Measurements from ENCODE around the gene SMYD1. TPM values are rescaled to one million over a fixed set of nuclear protein-coding genes. Genes with fewer than 3 reads are reported as not detected.

SMYD1 gene
- total RNA-seq, 6 donors from 2014 or later = not detected

DNA sequence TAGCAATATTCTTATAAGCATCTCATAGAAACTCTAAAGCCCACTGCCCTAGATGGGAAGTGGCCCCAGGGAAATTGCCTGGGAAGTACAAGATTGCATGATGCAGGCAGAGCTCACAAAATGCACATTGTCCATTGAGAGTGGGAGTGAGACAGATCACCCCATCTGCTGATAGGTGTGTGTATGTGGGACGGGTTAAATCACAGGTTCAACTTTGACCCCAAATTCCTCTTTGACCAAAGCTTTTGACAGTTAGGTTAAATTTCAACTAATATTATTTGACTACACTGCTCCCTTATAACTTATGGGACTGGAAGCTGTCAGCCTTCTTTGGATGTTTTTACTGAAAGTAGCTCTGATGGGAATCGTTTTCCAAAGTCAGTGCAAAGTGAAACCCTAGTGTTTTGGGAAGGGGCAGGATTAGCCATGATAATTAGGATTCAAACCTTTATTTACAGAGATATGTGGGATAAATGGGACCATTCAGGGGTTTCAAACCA lies 71.6 kb downstream of the SMYD1 start:
- no peak for TF ChIP-seq POLR2AphosphoS5 (IDR thresholded peaks at IDR 0.05)
- TF ChIP-seq, protein P1, sequence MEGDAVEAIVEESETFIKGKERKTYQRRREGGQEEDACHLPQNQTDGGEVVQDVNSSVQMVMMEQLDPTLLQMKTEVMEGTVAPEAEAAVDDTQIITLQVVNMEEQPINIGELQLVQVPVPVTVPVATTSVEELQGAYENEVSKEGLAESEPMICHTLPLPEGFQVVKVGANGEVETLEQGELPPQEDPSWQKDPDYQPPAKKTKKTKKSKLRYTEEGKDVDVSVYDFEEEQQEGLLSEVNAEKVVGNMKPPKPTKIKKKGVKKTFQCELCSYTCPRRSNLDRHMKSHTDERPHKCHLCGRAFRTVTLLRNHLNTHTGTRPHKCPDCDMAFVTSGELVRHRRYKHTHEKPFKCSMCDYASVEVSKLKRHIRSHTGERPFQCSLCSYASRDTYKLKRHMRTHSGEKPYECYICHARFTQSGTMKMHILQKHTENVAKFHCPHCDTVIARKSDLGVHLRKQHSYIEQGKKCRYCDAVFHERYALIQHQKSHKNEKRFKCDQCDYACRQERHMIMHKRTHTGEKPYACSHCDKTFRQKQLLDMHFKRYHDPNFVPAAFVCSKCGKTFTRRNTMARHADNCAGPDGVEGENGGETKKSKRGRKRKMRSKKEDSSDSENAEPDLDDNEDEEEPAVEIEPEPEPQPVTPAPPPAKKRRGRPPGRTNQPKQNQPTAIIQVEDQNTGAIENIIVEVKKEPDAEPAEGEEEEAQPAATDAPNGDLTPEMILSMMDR (IDR thresholded peaks at IDR 0.05) = no peak
- no peak for TF ChIP-seq EP300 (IDR thresholded peaks at IDR 0.05)
- TF ChIP-seq POLR2A (IDR thresholded peaks at IDR 0.05) = no peak
- Histone ChIP-seq H3K4me1 (no peaks in the 10 kb centered on the region), H3K27ac (no peak overlapping the region), H3K36me3 (no peaks in the 10 kb centered on the region), H3K27me3 (no peaks in the 10 kb centered on the region), H3K9me3 (peaks cover 0 to 11% (median 0%) of the 10 kb centered on the region in 4 donors), H3K4me3 (no peak overlapping the region)
- DNase-seq = no peak
- ATAC-seq (ENCODE audit: low FRiP score in 2 of 2) = no peak
- 64 to 71% methylated on average over 2 of the region's 2 CpGs for WGBS, 2 donors

- Histone ChIP-seq H3K36me3 (no peaks in the 10 kb centered on the region), H3K4me3 (no peak overlapping the region), H3K4me1 (no peaks in the 10 kb centered on the region), H3K9me3 (peaks cover 0 to 11% (median 0%) of the 10 kb centered on the region in 4 donors), H3K27ac (no peak overlapping the region), H3K27me3 (no peaks in the 10 kb centered on the region)
- ATAC-seq (ENCODE audit: low FRiP score in 2 of 2) (no peak), DNase-seq (no peak)
- WGBS, 2 donors = 87 to 91% methylated on average over 6 of the region's 6 CpGs
- no peak for TF ChIP-seq POLR2AphosphoS5 (IDR thresholded peaks at IDR 0.05)
- TF ChIP-seq EP300 (IDR thresholded peaks at IDR 0.05) = no peak
- no peak for TF ChIP-seq POLR2A (IDR thresholded peaks at IDR 0.05)
- TF ChIP-seq, protein P1 (IDR thresholded peaks at IDR 0.05) = no peak
Measured at GRCh38 chr2:88139804-88140203, 72.2 kb downstream of the SMYD1 start.

- Histone ChIP-seq H3K27ac (no peak overlapping the region), H3K4me1 (no peaks in the 10 kb centered on the region), H3K36me3 (no peaks in the 10 kb centered on the region), H3K4me3 (no peak overlapping the region), H3K9me3 (peaks cover 0 to 11% (median 0%) of the 10 kb centered on the region in 4 donors), H3K27me3 (no peaks in the 10 kb centered on the region)
- TF ChIP-seq POLR2A (IDR thresholded peaks at IDR 0.05) (no peak), POLR2AphosphoS5 (IDR thresholded peaks at IDR 0.05) (no peak), EP300 (IDR thresholded peaks at IDR 0.05) (no peak)
- TF ChIP-seq, protein P1 (IDR thresholded peaks at IDR 0.05) = no peak
- WGBS, 2 donors = 96 to 97% methylated on average over 2 of the region's 2 CpGs
- DNase-seq = no peak
- no peak for ATAC-seq (ENCODE audit: low FRiP score in 2 of 2)
Measured at GRCh38 chr2:88141952-88142351, 74.3 kb downstream of the SMYD1 start.

- ATAC-seq (ENCODE audit: low FRiP score in 2 of 2) = no peak
- DNase-seq = no peak
- H3K27ac ChIP-seq = no peak overlapping the region
- no peaks in the 10 kb centered on the region for H3K27me3 ChIP-seq
- no peak overlapping the region for H3K4me3 ChIP-seq
- WGBS, 2 donors = 71 to 76% methylated on average over 1 of the region's 1 CpG
- H3K4me1 ChIP-seq = no peaks in the 10 kb centered on the region
- no peak for TF ChIP-seq POLR2A (IDR thresholded peaks at IDR 0.05)
- TF ChIP-seq, protein P1 (IDR thresholded peaks at IDR 0.05) = no peak
- no peak for TF ChIP-seq EP300 (IDR thresholded peaks at IDR 0.05)
- no peak for TF ChIP-seq POLR2AphosphoS5 (IDR thresholded peaks at IDR 0.05)
- peaks cover 4 to 23% (median 6%) of the 10 kb centered on the region in 4 donors for H3K9me3 ChIP-seq
- H3K36me3 ChIP-seq = no peaks in the 10 kb centered on the region
Measured at GRCh38 chr2:88144271-88144670, 76.6 kb downstream of the SMYD1 start.

DNA sequence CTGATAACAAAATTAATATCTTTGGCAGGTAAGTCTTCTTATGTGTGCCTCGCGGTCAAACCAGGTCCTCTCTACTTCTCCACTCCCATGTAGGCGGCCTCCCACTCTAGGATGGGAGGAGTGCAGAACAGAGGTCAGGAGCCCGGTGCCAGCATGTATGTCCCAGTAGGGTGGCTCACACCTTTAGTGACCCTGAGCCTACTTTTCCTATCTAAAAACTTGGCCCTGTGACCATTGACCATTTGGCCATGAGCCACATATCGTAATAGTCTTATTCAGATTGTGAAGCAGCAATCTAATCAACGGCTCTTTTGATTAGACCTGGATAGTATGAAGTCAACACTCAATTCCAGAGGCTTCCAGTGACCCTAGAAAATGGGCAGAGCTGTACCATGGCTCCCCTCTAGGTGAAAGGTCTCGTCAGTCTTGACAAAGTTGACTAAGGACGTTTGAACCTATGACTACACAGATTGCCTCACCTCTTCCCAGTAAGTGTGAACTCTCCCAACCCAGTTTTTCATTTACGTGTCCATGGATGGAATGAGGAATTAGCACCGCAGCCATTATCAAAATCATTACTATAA lies 77.4 kb downstream of the SMYD1 start:
- 66 to 78% methylated on average over 10 of the region's 10 CpGs for WGBS, 2 donors
- H3K9me3 ChIP-seq = peaks cover 4 to 27% (median 6%) of the 10 kb centered on the region in 4 donors
- H3K4me3 ChIP-seq = no peak overlapping the region
- no peak for DNase-seq
- H3K27me3 ChIP-seq = no peaks in the 10 kb centered on the region
- no peaks in the 10 kb centered on the region for H3K4me1 ChIP-seq
- ATAC-seq (ENCODE audit: low FRiP score in 2 of 2) = no peak
- H3K36me3 ChIP-seq = no peaks in the 10 kb centered on the region
- no peak for TF ChIP-seq POLR2AphosphoS5 (IDR thresholded peaks at IDR 0.05)
- no peak for TF ChIP-seq EP300 (IDR thresholded peaks at IDR 0.05)
- no peak for TF ChIP-seq POLR2A (IDR thresholded peaks at IDR 0.05)
- TF ChIP-seq, protein P1 (IDR thresholded peaks at IDR 0.05) = no peak
- no peak overlapping the region for H3K27ac ChIP-seq

All from upper lobe of left lung (tissue), 6 donors.